ENCODE data around the gene ALPG.

DNA sequence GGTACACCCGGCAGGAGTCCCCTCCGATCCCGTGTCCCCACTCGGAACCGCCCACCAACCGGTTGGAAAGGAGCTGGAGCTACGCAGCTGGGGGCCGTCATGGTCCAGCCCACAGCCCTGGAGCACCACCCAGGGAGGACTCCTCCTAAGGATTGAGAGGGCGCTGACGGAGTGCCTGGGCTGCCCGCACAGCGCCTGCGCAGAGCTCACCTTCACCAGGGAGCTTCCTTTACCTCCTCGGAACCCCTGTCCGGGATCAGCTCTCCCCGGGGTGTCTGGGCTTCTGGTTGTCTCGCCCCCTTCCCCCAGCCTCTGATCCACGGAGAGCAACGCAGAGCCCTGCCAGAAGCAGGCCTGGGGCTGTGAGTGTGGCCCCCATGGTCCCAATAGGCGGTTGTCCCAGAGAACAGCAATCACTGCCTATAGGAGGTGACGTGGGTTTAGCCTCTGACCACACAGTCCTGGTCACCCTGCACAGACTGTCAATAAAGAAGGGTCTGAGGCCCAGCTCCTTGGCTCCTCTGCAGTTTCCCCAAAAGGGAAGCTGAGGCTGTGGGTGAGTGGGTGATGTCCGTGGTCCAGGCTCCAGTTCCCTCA lies 14.6 kb downstream of the ALPG start:
- TF ChIP-seq POLR2A (IDR thresholded peaks at IDR 0.05), result no peak
- no peak for TF ChIP-seq CTCF (IDR thresholded peaks at IDR 0.05 in 8 of 11, conservative IDR thresholded peaks at IDR 0.05 in 3 of 11)
- no peak for TF ChIP-seq POLR2AphosphoS5 (IDR thresholded peaks at IDR 0.05)
